Sigmoid colon (tissue), 7 donors: ENCODE results near the gene TCF20. TPM values are rescaled to one million over a fixed set of nuclear protein-coding genes. Genes with fewer than 3 reads are reported as not detected.

ENCODE experiments used
- DNase-seq: peaks from one replicate; pipeline ENCODE4 v3.0.0-alpha.2; 2019
- H3K27ac ChIP-seq, 4 donors: fragments of 200-600 bp; sonication (generic); one replicate each; pipeline ENCODE4 v1.5.1; 2016 to 2019; ENCODE audit warnings: mild to moderate bottlenecking in 1 of 4
- H3K27me3 ChIP-seq, 3 donors: fragments of 200-600 bp; sonication (generic); one replicate each; pipeline ENCODE4 v1.5.1; 2019; ENCODE audit warnings: mild to moderate bottlenecking in 1 of 3
- H3K36me3 ChIP-seq, 4 donors: fragments of 200-600 bp; sonication (generic); one replicate each; pipeline ENCODE4 v1.5.1; 2016 to 2019
- H3K4me1 ChIP-seq, 4 donors: fragments of 200-600 bp; sonication (generic); one replicate each; pipeline ENCODE4 v1.5.1; 2017 to 2019
- H3K4me3 ChIP-seq, 4 donors: fragments of 200-600 bp; sonication (generic); one replicate each; pipeline ENCODE4 v1.5.1; 2017 to 2019; ENCODE audit warnings: mild to moderate bottlenecking in 2 of 4, moderate library complexity in 1 of 4
- H3K9me3 ChIP-seq, 4 donors: fragments of 200-600 bp in 3 of 4; sonication (generic) in 3 of 4; one replicate each; pipeline versions ENCODE4 v1.5.1 to v1.6.1; 2013 to 2019
- CTCF ChIP-seq, 4 experiments: fragments of 450-650 bp in 3 of 4; fragments of 200-600 bp in 1 of 4; IDR thresholded peaks; one replicate each; pipeline ENCODE4 v1.5.1; 2016 to 2019; ENCODE audit warnings: antibody characterized with exemption in 4 of 4, mild to moderate bottlenecking in 3 of 4, moderate library complexity in 2 of 4
- EP300 ChIP-seq, 4 donors: sonication (generic); formaldehyde crosslinking; IDR thresholded peaks; one replicate each; pipeline ENCODE4 v1.6.1; 2017; ENCODE audit warnings: antibody characterized with exemption in 4 of 4
- POLR2A ChIP-seq, 2 donors: fragments of 450-650 bp; IDR thresholded peaks; one replicate each; pipeline ENCODE4 v1.6.1; 2016; ENCODE audit warnings: antibody characterized with exemption in 2 of 2, mild to moderate bottlenecking in 2 of 2, moderate library complexity in 2 of 2
- POLR2AphosphoS5 ChIP-seq, 4 donors: sonication (generic); formaldehyde crosslinking; IDR thresholded peaks; one replicate each; pipeline ENCODE4 v1.6.1; 2017; ENCODE audit warnings: antibody characterized with exemption in 4 of 4
- WGBS, 2 donors: extraction: QIAGEN DNeasy Blood & Tissue Kit; methylation state at CpG; one replicate each; pipeline ENCODE4 v1.1.7; 2013; 5-methylcytosine and 5-hydroxymethylcytosine counted together
- intact Hi-C: fragments of 100-400 bp; cut with DNase I; formaldehyde crosslinking; loops from one replicate; pipeline ENCODE4 v1.15.1; 2023
- polyA plus RNA-seq, 3 donors: library from polyadenylated mRNA; stranded (reverse); fragments of 200-250 nt; gene quantifications; one replicate each; pipeline ENCODE4 v1.2.3, GENCODE V29; 2013
- total RNA-seq, 4 donors: library from RNA; depleted of rRNA; stranded (reverse); fragments of >200 nt; gene quantifications; one replicate each; pipeline ENCODE4 v1.1.0, GENCODE V29; 2016
- donor health status: healthy with polysubstance abuse.
- donor health status: Bipolar disorder and iron deficiency.
- donor health status: healthy.

Gene TCF20
- total and polyA plus RNA-seq, 7 donors: 10.8 to 31.0 (median 22.5) TPM

- no peak overlapping the region for H3K27ac ChIP-seq
- WGBS, 2 donors: 52 to 84% methylated on average over 12 of the region's 12 CpGs
- no peaks in the 10 kb centered on the region for H3K9me3 ChIP-seq
- no peak overlapping the region for H3K4me3 ChIP-seq
- H3K4me1 ChIP-seq: peaks cover 0 to 18% (median 13%) of the 10 kb centered on the region in 4 donors
- no peaks in the 10 kb centered on the region for H3K36me3 ChIP-seq
- no peak for TF ChIP-seq POLR2A (IDR thresholded peaks at IDR 0.05)
- no peak for TF ChIP-seq EP300 (IDR thresholded peaks at IDR 0.05)
- no peak for TF ChIP-seq POLR2AphosphoS5 (IDR thresholded peaks at IDR 0.05)
- no peak for TF ChIP-seq CTCF (IDR thresholded peaks at IDR 0.05)
- intact Hi-C loops: no loop called here
- peaks cover 0 to 3% (median 0%) of the 10 kb centered on the region in 3 donors for H3K27me3 ChIP-seq
- no peak for DNase-seq
These were observed 31.3 kb upstream of the TCF20 start for GRCh38 chr22:42301742-42302102.

GRCh38 chr22:42301077-42301741 lies 30.8 kb upstream of the TCF20 start:
- Histone ChIP-seq H3K4me1 (peaks cover 0 to 23% (median 19%) of the 10 kb centered on the region in 4 donors), H3K27ac (no peak overlapping the region), H3K9me3 (no peaks in the 10 kb centered on the region), H3K27me3 (peaks cover 0 to 2% (median 0%) of the 10 kb centered on the region in 3 donors), H3K4me3 (no peak overlapping the region), H3K36me3 (no peaks in the 10 kb centered on the region)
- TF ChIP-seq POLR2AphosphoS5 (IDR thresholded peaks at IDR 0.05): no peak
- no peak for TF ChIP-seq CTCF (IDR thresholded peaks at IDR 0.05)
- no peak for TF ChIP-seq POLR2A (IDR thresholded peaks at IDR 0.05)
- TF ChIP-seq EP300 (IDR thresholded peaks at IDR 0.05): no peak
- 15 to 53% methylated on average over 13 of the region's 13 CpGs for WGBS, 2 donors
- intact Hi-C loops: no loop called here
- DNase-seq: no peak

GRCh38 chr22:42300259-42301076 lies 30.0 kb upstream of the TCF20 start:
- intact Hi-C loops: no loop called here
- H3K9me3 ChIP-seq: no peaks in the 10 kb centered on the region
- 23 to 24% methylated on average over 10 of the region's 10 CpGs for WGBS, 2 donors
- no peaks in the 10 kb centered on the region for H3K27me3 ChIP-seq
- no peak for TF ChIP-seq EP300 (IDR thresholded peaks at IDR 0.05)
- TF ChIP-seq CTCF (IDR thresholded peaks at IDR 0.05): no peak
- no peak for TF ChIP-seq POLR2AphosphoS5 (IDR thresholded peaks at IDR 0.05)
- no peak for TF ChIP-seq POLR2A (IDR thresholded peaks at IDR 0.05)
- no peak overlapping the region for H3K4me3 ChIP-seq
- H3K27ac ChIP-seq: no peak overlapping the region
- DNase-seq: no peak
- peaks cover 0 to 23% (median 20%) of the 10 kb centered on the region in 4 donors for H3K4me1 ChIP-seq
- no peaks in the 10 kb centered on the region for H3K36me3 ChIP-seq

- no peaks in the 10 kb centered on the region for H3K27me3 ChIP-seq
- 12 to 14% methylated on average over 19 of the region's 19 CpGs for WGBS, 2 donors
- H3K4me1 ChIP-seq: peaks cover 0 to 23% (median 20%) of the 10 kb centered on the region in 4 donors
- intact Hi-C loops: no loop called here
- no peak overlapping the region for H3K27ac ChIP-seq
- TF ChIP-seq CTCF (IDR thresholded peaks at IDR 0.05) (no peak), EP300 (IDR thresholded peaks at IDR 0.05) (no peak), POLR2A (IDR thresholded peaks at IDR 0.05) (no peak)
- no peaks in the 10 kb centered on the region for H3K9me3 ChIP-seq
- H3K4me3 ChIP-seq: no peak overlapping the region
- H3K36me3 ChIP-seq: no peaks in the 10 kb centered on the region
- no peak for DNase-seq
These were observed 29.3 kb upstream of the TCF20 start for GRCh38 chr22:42299586-42300258.
